ENCODE measurements around the gene SDK1. TPM values are rescaled to one million over a fixed set of nuclear protein-coding genes. Genes with fewer than 3 reads are reported as not detected.

Gene SDK1
- total RNA-seq, 4 donors from 2014 or later, result under 0.01 to 16.2 (median 7.2) TPM

DNA sequence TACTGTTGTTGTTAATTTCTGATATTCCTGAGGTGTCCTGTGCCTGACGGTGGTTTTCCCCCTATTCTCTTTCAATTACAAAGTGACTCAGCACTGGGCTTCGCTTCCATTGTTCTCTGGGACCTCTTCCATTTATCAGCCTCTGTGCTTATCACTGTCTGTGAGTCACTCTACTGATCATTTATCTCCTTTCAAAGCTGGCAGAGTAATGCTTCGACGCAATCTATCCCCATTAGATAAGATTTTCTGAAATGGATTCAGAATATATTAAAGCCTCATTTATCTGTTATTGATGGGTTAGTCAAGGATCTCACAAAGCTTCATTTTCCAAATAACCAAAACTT, 679.2 kb downstream of the SDK1 start:
- H3K36me3 ChIP-seq, result no peaks in the 10 kb centered on the region
- intact Hi-C loops (cut with DNase I; ENCODE audit: low total_unique reads), result no loop called here
- no peaks in the 10 kb centered on the region for H3K4me1 ChIP-seq
- DNase-seq, result no peak
- no peak overlapping the region for H3K27ac ChIP-seq
- no peak overlapping the region for H3K4me3 ChIP-seq
- no peak for TF ChIP-seq POLR2A (IDR thresholded peaks at IDR 0.05)
- TF ChIP-seq, protein P1, sequence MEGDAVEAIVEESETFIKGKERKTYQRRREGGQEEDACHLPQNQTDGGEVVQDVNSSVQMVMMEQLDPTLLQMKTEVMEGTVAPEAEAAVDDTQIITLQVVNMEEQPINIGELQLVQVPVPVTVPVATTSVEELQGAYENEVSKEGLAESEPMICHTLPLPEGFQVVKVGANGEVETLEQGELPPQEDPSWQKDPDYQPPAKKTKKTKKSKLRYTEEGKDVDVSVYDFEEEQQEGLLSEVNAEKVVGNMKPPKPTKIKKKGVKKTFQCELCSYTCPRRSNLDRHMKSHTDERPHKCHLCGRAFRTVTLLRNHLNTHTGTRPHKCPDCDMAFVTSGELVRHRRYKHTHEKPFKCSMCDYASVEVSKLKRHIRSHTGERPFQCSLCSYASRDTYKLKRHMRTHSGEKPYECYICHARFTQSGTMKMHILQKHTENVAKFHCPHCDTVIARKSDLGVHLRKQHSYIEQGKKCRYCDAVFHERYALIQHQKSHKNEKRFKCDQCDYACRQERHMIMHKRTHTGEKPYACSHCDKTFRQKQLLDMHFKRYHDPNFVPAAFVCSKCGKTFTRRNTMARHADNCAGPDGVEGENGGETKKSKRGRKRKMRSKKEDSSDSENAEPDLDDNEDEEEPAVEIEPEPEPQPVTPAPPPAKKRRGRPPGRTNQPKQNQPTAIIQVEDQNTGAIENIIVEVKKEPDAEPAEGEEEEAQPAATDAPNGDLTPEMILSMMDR (IDR thresholded peaks at IDR 0.05), result no peak
- no peaks in the 10 kb centered on the region for H3K27me3 ChIP-seq
- H3K9me3 ChIP-seq, result no peaks in the 10 kb centered on the region

DNA sequence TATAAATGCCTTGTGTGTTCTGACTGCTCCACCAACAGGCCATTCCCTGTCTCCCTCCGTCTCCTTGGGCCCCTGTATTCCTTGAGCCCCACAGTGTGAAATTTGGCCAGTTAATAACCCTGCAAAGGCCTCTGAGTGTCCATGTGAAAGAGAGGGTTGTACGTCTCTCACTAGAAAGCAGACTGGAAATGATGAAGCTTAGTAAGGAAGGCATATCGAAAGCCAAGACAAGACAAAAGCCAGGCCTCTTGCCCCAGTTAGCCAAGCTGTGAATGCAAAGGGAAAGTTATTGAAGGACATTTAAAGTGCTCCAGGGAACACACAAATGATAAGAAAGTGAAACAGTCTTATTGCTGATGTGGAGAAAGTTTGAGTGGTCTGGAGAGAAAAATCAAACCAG, 680.2 kb downstream of the SDK1 start:
- Histone ChIP-seq H3K4me3 (no peak overlapping the region), H3K36me3 (no peaks in the 10 kb centered on the region), H3K4me1 (no peaks in the 10 kb centered on the region), H3K9me3 (no peaks in the 10 kb centered on the region), H3K27ac (no peak overlapping the region), H3K27me3 (no peaks in the 10 kb centered on the region)
- TF ChIP-seq POLR2A (IDR thresholded peaks at IDR 0.05), result no peak
- TF ChIP-seq, protein P1 (IDR thresholded peaks at IDR 0.05), result no peak
- intact Hi-C loops (cut with DNase I; ENCODE audit: low total_unique reads), result no loop called here
- no peak for DNase-seq

DNA sequence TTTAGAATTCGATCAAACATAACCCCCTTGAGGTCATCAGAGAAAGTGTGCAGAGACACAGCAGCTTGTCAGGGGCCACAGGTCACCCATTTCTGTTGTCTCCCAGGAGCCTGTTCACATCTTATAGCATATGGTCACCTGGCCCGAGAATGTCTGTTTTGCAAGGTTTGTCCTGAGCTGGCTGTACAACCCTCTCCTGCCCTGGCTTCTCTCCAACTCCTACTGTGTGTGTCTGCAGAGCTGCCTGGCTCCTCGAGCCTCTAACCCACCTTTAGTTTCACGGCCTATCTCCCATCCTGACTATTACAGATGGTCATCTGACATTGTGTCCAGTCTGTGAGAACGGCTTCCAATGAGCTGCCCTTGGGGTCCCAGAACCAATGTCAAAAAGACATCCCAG, 683.4 kb downstream of the SDK1 start:
- Histone ChIP-seq H3K27ac (no peak overlapping the region), H3K9me3 (no peaks in the 10 kb centered on the region), H3K4me1 (no peaks in the 10 kb centered on the region), H3K27me3 (no peaks in the 10 kb centered on the region), H3K36me3 (no peaks in the 10 kb centered on the region), H3K4me3 (no peak overlapping the region)
- no peak for TF ChIP-seq POLR2A (IDR thresholded peaks at IDR 0.05)
- TF ChIP-seq, protein P1 (IDR thresholded peaks at IDR 0.05), result no peak
- intact Hi-C loops (cut with DNase I; ENCODE audit: low total_unique reads), result no loop called here
- DNase-seq, result no peak

DNA sequence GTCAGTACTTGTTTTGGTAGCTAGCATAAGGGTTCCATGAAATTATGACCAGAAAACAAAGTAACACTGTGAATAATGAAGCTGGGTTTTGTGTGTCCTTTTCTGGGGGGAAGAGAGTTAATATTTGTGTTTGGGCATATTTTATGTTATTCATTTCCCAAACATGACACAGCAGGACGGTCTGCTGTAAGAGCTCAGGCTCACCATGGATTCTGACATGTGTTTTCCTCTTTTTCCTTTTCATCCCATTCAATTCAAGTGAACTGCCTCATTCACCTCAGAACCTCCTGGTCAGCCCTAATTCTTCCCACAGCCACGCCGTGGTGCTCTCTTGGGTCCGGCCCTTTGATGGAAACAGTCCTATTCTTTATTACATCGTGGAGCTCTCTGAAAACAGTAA, 685.9 kb downstream of the SDK1 start:
- Histone ChIP-seq H3K27ac (no peak overlapping the region), H3K4me1 (no peaks in the 10 kb centered on the region), H3K36me3 (no peaks in the 10 kb centered on the region), H3K4me3 (no peak overlapping the region), H3K27me3 (no peaks in the 10 kb centered on the region), H3K9me3 (no peaks in the 10 kb centered on the region)
- intact Hi-C loops (cut with DNase I; ENCODE audit: low total_unique reads), result no loop called here
- DNase-seq, result no peak
- TF ChIP-seq, protein P1 (IDR thresholded peaks at IDR 0.05), result no peak
- no peak for TF ChIP-seq POLR2A (IDR thresholded peaks at IDR 0.05)

DNA sequence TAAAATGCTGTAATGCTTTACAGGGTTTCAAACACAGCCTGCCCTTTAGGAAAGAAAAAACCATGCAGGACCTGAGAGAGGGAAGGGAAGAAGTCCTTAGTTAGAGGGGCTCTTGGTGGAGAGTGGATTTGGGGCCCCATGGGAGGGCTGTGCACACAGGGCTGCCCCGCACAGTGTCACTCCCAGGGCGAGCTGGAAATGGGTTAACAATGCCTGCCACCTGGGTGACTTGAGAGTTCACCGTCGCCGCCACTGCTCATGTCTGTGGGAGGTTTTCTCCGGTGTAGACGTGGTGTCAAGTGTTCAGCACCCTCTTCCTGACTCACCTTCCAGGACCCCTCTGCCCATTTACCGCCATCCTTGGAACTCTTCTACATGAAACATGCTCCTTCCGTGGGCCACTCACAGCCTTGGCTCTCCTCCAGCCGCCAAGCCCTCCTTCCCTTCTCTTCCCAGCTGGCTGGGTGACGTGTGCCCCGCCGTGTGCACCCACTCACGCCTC, 686.4 kb downstream of the SDK1 start:
- no peaks in the 10 kb centered on the region for H3K9me3 ChIP-seq
- intact Hi-C loops (cut with DNase I; ENCODE audit: low total_unique reads), result no loop called here
- H3K36me3 ChIP-seq, result no peaks in the 10 kb centered on the region
- H3K27ac ChIP-seq, result no peak overlapping the region
- no peak for TF ChIP-seq POLR2A (IDR thresholded peaks at IDR 0.05)
- TF ChIP-seq, protein P1 (IDR thresholded peaks at IDR 0.05), result no peak
- no peak for DNase-seq
- no peaks in the 10 kb centered on the region for H3K27me3 ChIP-seq
- no peaks in the 10 kb centered on the region for H3K4me1 ChIP-seq
- H3K4me3 ChIP-seq, result no peak overlapping the region

Measured in uterus (tissue), 4 donors.